PC-3 (cell line): Measurements from ENCODE around the gene RUFY1. TPM values are rescaled to one million over a fixed set of nuclear protein-coding genes. Genes with fewer than 3 reads are reported as not detected.

Experiments used
- ATAC-seq: fragments of 200-7000 bp; cut with Tn5 transposase; 2 replicates; pipeline ENCODE4 v1.9.1; 2020; ENCODE audit warnings: mild to moderate bottlenecking, moderate library complexity
- BruUV-seq: library from RNA; stranded (reverse); fragments of 400-500 nt; replicated peaks from 2 replicates; lab custom pipeline; 2021; lab: Mats Ljungman, UMichigan
- CTCF ChIA-PET: fragments of 300-600 bp; sonication (Branson Sonifier 250); formaldehyde crosslinking; loops from one replicate; lab custom pipeline; 2022; ENCODE audit warnings: antibody characterized with exemption; lab: Charles Lee
- POLR2A ChIA-PET: fragments of 300-600 bp; sonication (Branson Sonifier 250); formaldehyde crosslinking; loops from one replicate; lab custom pipeline; 2022; ENCODE audit warnings: antibody characterized with exemption; ENCODE audit not compliant: unreplicated experiment; lab: Charles Lee
- DNase-seq: peaks from one replicate; pipeline ENCODE4 v3.0.0-alpha.2; 2015
- H2AFZ ChIP-seq: fragments of 300-600 bp; sonication (generic); 2 replicates; pipeline ENCODE4 v1.6.0; 2016; ENCODE audit warnings: antibody characterized with exemption, low read length
- H3F3A ChIP-seq: fragments of 300-600 bp; sonication (generic); one replicate; pipeline ENCODE4 v1.6.0; 2017; ENCODE audit warnings: antibody characterized with exemption, low read length, control low read depth, mild to moderate bottlenecking; ENCODE audit not compliant: unreplicated experiment
- H3K27ac ChIP-seq: fragments of 300-600 bp; sonication (generic); 2 replicates; pipeline ENCODE4 v1.5.1; 2016; ENCODE audit warnings: mild to moderate bottlenecking, low read length
- H3K27me3 ChIP-seq: fragments of 300-600 bp; sonication (generic); 2 replicates; pipeline ENCODE4 v1.6.1; 2016; ENCODE audit warnings: low read length, mixed read lengths
- H3K36me3 ChIP-seq: fragments of 300-600 bp; sonication (generic); 2 replicates; pipeline ENCODE4 v1.6.1; 2016; ENCODE audit warnings: low read depth, mixed run types, low read length, mixed read lengths
- H3K4me1 ChIP-seq: fragments of 300-600 bp; sonication (generic); 2 replicates; pipeline ENCODE4 v1.5.1; 2016; ENCODE audit warnings: low read length; ENCODE audit not compliant: insufficient read depth
- H3K4me2 ChIP-seq: fragments of 300-600 bp; sonication (generic); 2 replicates; pipeline ENCODE4 v1.6.0; 2016; ENCODE audit warnings: low read length
- H3K4me3 ChIP-seq: fragments of 300-600 bp; sonication (generic); 2 replicates; pipeline ENCODE4 v1.5.1; 2016; ENCODE audit warnings: mild to moderate bottlenecking, low read length, mixed read lengths
- H3K79me2 ChIP-seq: fragments of 300-600 bp; sonication (generic); 2 replicates; pipeline ENCODE4 v1.6.1; 2017; ENCODE audit warnings: low read length, mixed read lengths
- H3K9ac ChIP-seq: fragments of 300-600 bp; sonication (generic); 2 replicates; pipeline ENCODE4 v1.6.0; 2016; ENCODE audit warnings: mild to moderate bottlenecking, low read length
- H3K9me2 ChIP-seq: fragments of 300-600 bp; sonication (generic); replicated peaks from 2 replicates; pipeline ENCODE4 v1.6.1; 2016; ENCODE audit warnings: mixed run types, low read length, mixed read lengths
- H3K9me3 ChIP-seq: fragments of 300-600 bp; sonication (generic); 2 replicates; pipeline ENCODE4 v1.6.1; 2016; ENCODE audit warnings: low read length, mixed read lengths
- H4K20me1 ChIP-seq: fragments of 300-600 bp; sonication (generic); 2 replicates; pipeline ENCODE4 v1.6.1; 2016; ENCODE audit warnings: low read length, mixed read lengths
- CTCF ChIP-seq: fragments of 300-600 bp; sonication (generic); conservative IDR thresholded peaks from 2 replicates; pipeline ENCODE4 v1.5.1; 2017; ENCODE audit warnings: antibody characterized with exemption, low read depth, mild to moderate bottlenecking, low read length
- EZH2 ChIP-seq: fragments of 300-600 bp; sonication (generic); IDR thresholded peaks from one replicate; pipeline ENCODE4 v1.6.1; 2017; ENCODE audit warnings: antibody characterized with exemption, mild to moderate bottlenecking, low read length; ENCODE audit not compliant: unreplicated experiment
- EZH2phosphoT487 ChIP-seq: fragments of 300-600 bp; sonication (generic); IDR thresholded peaks from 2 replicates; pipeline ENCODE4 v1.6.1; 2018; ENCODE audit warnings: mild to moderate bottlenecking, antibody characterized with exemption, low read length, borderline replicate concordance
- intact Hi-C: fragments of 100-400 bp; cut with micrococcal nuclease; formaldehyde crosslinking; loops from 2 replicates; pipeline ENCODE4 v1.9.0; 2023
- total RNA-seq: library from RNA; depleted of rRNA; stranded (reverse); fragments of >200 nt; gene quantifications from 2 replicates; pipeline ENCODE4 v1.2.3, GENCODE V29; 2014

RUFY1 gene
- total RNA-seq, 1 experiment from 2014 or later, result 27.1 TPM

DNA sequence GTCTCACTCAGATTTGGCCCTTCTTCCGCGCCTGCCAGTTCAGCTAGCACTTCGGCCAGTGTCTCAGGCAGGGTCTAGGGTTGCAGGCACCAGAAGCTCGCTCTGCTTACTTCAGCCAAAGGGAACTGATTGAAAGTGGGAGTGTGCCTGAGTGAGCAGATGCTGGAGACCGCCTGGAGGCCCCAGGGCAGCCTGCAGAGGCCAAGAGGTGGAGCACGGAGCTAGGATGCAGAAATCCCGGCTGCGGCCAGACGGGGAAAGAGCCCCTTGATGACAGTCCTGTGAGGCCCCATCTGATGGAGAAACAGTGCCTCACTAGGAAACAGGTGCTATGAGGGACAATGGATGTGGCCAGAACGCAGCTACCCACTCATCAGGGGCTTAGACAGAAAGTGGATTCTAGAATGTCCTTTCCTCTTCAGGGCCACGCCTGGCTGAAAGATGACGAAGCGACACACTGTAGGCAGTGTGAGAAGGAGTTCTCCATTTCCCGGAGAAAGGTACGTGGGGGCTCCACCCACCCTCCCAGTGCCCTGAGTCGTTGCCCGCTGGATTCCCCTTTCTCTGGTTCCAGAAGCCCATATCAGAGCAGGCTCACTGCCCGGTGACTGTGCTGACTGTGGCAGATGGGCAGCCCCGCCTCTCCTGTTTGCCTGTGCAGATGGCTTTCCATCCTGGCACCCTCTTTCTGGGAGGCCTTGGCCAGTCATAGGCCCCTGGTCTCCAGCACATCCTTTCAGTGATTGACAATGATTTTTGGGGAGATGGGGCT is 57.0 kb downstream of the RUFY1 start:
- H3K79me2 ChIP-seq, result no peaks in the 10 kb centered on the region
- no TSS peak for BruUV-seq
- no peaks in the 10 kb centered on the region for H3K9me2 ChIP-seq
- DNase-seq (no peak), ATAC-seq (peak; percentile 43)
- H3K4me1 ChIP-seq, result no peaks in the 10 kb centered on the region
- intact Hi-C loops, result no loop called here
- TF ChIP-seq EZH2 (no peak), EZH2phosphoT487 (no peak), CTCF (no peak)
- H3K9ac ChIP-seq, result no peak overlapping the region
- H3K4me2 ChIP-seq, result no peak overlapping the region
- H2AFZ ChIP-seq, result no peak overlapping the region
- H3K27ac ChIP-seq, result no peak overlapping the region
- ChIA-PET POLR2A (no interaction called here), CTCF (no interaction called here)
- H3K9me3 ChIP-seq, result no peaks in the 10 kb centered on the region
- H3F3A ChIP-seq, result no peaks in the 10 kb centered on the region
- H3K36me3 ChIP-seq, result no peaks in the 10 kb centered on the region; the same call in none of the 2 replicates
- H3K27me3 ChIP-seq, result no peaks in the 10 kb centered on the region
- 0 out of 2 replicates have a peak, but pooled peaks cover 8% of the 10 kb centered on the region for H4K20me1 ChIP-seq
- H3K4me3 ChIP-seq, result no peak overlapping the region

- DNase-seq (no peak), ATAC-seq (peak; percentile 10)
- peaks cover 11% of the 10 kb centered on the region for H4K20me1 ChIP-seq
- H2AFZ ChIP-seq, result no peak overlapping the region
- H3K36me3 ChIP-seq, result peaks cover 5% of the 10 kb centered on the region
- H3K79me2 ChIP-seq, result no peaks in the 10 kb centered on the region
- ChIA-PET CTCF (no interaction called here), POLR2A (no interaction called here)
- no peaks in the 10 kb centered on the region for H3F3A ChIP-seq
- BruUV-seq, result no TSS peak
- no peaks in the 10 kb centered on the region for H3K27me3 ChIP-seq
- no peak overlapping the region for H3K27ac ChIP-seq
- no peaks in the 10 kb centered on the region for H3K9me2 ChIP-seq
- no peaks in the 10 kb centered on the region for H3K9me3 ChIP-seq
- H3K4me2 ChIP-seq, result no peak overlapping the region
- no peaks in the 10 kb centered on the region for H3K4me1 ChIP-seq
- intact Hi-C loops, result no loop called here
- H3K9ac ChIP-seq, result no peak overlapping the region
- TF ChIP-seq EZH2phosphoT487 (no peak), EZH2 (no peak), CTCF (no peak)
- H3K4me3 ChIP-seq, result no peak overlapping the region
Observed at GRCh38 chr5:179608131-179608581, 57.8 kb downstream of the RUFY1 start.

DNA sequence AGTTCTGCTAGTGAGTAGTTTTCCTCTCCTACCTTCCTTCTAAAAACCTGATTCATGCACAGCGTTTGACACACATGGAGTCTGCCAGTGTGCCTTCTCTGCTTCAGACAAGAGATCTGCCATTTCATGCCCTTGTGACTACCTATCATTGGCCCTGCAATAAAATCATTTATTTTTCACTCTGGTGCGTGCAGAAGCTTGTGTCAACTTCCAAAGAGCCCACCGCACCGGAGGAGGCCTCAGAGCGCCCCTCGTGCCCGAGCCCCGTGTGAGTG is 59.4 kb downstream of the RUFY1 start:
- H3F3A ChIP-seq, result peaks cover 2% of the 10 kb centered on the region
- DNase-seq, result no peak
- intact Hi-C loops, result no loop called here
- ATAC-seq, result no peak
- H3K4me1 ChIP-seq, result no peaks in the 10 kb centered on the region
- H3K4me2 ChIP-seq, result no peak overlapping the region
- no peaks in the 10 kb centered on the region for H3K27me3 ChIP-seq
- peaks cover 26% of the 10 kb centered on the region for H4K20me1 ChIP-seq
- no peak overlapping the region for H3K9ac ChIP-seq
- ChIA-PET POLR2A (no interaction called here), CTCF (no interaction called here)
- no peak overlapping the region for H3K4me3 ChIP-seq
- no TSS peak for BruUV-seq
- H3K27ac ChIP-seq, result no peak overlapping the region
- no peak for TF ChIP-seq CTCF
- no peak for TF ChIP-seq EZH2
- no peak for TF ChIP-seq EZH2phosphoT487
- no peaks in the 10 kb centered on the region for H3K9me2 ChIP-seq
- H3K79me2 ChIP-seq, result peaks cover 2% of the 10 kb centered on the region; the same call in 1 of the 2 replicates
- peaks cover 22% of the 10 kb centered on the region for H3K36me3 ChIP-seq
- H2AFZ ChIP-seq, result no peak overlapping the region
- H3K9me3 ChIP-seq, result no peaks in the 10 kb centered on the region
